NCI-H1092 treated with DMSO at 0.1 percent for 48 hours (cell line): ENCODE data around the gene MACROH2A1.

Source experiments
- DNase-seq: peaks from one replicate; lab custom pipeline; 2025; lab: John Stamatoyannopoulos, UW

Gene MACROH2A1

DNA sequence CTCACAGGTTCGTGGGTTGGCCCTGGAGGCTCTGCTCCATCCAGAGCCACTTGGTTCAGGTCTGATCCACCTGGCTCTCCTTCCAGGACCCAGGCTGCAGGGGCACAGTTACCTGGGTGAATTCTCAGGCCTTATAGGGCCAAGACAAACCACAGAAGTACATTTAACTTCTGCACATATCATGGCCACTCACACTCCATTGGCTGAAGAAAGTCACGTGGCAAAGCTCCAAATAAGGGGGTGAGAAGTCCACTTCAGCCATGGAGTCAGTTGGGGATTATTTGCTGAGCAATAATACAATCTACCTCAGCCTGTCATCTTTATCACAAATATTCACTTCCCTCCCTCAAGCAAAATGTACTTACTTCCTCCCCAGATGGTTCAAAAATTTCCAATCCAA is 83.6 kb downstream of the MACROH2A1 start:
- DNase-seq, result no peak

DNA sequence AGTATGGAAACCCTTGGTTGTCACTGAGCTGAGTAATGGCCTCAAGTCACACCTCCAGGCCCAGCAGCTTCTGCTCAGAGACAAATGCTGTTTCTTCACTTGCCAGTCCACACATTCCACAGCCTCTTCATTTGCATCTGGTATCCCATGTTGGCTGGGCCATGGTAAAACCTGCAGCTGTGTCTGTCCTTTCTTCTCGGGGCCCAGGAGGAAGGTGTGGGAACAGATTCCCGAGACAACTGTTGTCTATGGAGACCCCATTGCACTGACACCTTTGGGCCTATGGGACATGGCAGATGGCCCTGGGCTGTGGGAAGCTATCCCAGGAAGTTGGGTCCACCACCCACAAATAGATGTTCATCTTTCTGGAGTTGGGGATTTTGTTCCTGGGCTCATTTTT is 85.1 kb downstream of the MACROH2A1 start:
- no peak for DNase-seq

DNA sequence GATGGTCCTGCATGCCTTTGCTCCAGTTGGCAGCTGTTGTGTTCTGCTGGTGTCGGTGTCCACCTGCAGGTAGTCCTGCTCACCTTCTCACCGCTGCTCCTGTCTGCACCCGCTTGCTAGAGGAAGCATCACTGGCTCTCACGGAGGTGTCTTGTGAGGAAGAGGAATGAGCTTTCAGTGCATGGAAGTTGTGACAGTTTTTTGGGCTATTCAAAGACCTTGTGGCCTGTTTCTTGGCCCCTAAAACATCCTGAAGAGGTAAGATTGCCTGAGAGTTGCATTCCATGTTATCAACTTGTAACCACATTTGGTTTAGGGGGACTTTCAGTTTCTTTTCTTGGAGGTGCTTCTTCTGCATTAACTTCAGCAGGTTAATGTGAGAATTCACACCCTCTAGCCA is 85.6 kb downstream of the MACROH2A1 start:
- DNase-seq, result no peak

DNA sequence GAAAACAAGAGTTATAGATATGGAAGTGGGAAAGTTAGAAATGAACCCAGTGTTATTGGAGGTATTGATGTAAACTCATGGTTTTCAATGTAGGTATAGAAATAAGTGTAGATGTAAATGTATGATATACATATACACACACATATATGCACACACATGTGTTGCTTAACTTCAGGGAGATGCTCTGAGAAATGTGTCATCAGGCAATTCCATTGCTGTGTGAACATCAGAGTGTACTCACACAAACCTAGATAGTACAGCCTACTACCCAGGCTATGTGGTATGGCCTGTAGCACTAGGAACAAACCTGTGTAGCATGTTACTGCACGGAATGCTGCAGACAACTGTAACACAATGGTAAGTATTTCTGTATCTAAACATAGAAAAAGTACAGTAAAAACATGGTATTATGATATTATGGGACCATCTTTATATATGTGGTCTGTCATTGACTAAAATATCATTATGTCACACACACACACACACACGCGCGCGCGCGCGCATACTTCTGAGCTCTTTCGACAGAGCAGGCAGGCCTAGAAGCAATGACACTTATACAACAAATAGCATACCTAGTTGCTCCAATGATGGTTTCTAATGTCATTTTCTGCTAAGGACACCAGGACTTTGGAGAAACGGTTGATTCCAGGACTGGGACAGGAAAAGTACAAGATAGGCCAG is 86.6 kb downstream of the MACROH2A1 start:
- no peak for DNase-seq

DNA sequence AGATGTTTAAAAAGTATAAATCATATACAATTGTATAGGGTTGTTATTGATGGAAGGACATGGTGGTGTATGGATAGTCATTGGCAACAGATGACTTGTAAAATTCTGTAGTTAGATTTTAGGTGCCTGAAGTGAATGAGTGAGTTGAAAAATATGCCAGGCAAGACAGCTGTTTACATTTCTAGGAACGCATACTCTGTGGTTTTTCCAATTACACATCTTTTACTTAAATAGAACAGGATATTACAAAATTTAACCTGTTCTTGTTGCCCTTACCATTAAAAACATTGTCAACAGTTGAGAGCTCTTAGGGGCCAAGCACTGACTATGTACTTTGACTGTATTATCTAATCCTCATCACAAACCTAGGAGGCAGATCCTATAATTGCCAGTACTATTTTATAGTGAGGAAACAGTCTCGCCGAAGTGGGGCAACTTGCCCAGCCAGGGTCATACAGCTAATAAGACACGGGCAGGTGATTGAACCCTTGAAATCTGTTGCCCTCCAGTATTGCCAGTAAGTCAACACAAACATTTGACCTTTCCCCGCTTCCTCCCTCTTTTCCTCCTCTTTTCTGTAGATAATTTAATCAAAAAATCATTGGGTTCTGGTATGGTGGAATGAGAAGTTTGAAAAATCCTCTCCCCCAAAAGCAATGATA is 88.6 kb downstream of the MACROH2A1 start:
- DNase-seq, result no peak

DNA sequence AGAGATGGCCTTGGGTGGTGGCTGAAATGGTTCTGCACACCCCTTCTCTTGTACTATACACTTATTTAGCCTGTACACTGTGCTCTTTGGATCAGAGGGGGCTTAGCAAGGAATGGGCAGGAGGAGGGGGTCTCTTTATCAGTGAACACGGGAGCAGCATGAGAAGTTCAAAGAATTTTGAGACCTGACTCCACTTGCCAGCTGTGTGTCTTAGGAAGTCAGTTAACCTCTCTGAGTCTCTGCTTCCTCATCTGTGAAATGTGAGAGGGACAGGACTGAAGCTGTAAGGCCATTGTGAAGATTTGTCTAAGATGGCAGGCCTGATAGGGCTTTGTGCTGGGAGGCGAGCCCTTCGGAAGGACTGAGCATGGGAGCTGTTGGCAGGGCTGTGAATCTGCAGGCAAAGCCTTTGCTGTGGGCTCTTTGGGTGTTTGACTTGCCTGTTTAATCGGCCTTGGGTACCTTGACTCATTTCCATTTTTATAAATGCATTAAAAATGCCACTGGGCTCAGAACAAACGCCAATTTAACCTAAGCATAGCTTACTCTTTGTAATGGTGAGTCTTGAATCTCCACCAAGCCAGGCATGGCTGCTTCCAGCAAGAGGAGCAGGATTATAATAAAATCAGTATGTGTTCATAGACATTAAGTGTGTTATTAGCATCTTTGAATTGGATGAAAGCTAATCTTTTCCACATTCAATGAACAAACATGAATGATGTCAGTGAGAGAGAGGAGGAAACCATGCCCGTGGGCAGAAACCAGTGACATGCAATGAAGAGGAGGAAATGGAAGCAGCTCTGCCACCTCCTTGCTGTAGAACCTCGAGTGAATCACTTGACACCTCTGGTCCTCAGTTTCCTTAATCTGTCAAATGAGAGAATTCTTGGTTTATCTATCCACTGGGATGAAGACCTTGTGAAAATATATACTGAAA is 89.4 kb downstream of the MACROH2A1 start:
- DNase-seq, result no peak

DNA sequence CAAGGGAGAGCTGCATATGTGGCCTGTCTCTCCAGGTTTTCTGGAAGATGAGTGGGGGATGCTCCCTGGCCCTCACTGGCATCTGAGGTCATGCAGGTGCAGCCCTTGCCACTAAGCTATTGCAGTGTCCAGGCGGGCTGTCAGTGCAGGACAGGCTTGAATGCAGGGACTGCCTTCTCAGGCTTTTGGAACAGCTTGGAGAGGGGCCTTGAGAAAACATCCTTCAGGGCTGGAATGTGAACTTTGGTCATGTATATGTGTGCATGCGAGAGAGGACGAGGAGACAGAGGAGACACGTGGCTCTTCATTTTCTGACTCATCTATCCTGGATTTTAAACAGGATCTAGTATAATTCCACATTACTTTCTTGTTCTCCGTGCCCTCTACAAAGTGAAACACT is 90.3 kb downstream of the MACROH2A1 start:
- no peak for DNase-seq

DNA sequence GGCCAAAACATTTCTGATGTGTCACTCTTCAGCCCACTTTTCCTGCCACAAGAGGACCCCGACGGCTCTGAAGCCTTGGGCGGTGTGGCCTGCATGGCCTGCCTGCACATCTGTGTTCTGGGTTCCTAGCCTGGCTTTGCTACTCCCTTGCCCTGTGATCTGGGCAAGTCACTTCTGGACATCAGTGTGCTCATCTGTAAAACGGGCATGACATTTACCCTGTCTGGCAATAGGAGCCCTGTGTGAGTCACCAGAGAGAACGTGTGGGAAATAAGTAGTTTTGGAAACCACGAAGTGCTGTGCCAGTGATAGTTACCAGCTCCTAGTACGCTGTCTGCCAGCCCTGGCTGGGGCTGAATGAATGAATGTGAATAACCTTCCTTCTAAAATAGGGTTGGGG is 90.8 kb downstream of the MACROH2A1 start:
- DNase-seq, result no peak

DNA sequence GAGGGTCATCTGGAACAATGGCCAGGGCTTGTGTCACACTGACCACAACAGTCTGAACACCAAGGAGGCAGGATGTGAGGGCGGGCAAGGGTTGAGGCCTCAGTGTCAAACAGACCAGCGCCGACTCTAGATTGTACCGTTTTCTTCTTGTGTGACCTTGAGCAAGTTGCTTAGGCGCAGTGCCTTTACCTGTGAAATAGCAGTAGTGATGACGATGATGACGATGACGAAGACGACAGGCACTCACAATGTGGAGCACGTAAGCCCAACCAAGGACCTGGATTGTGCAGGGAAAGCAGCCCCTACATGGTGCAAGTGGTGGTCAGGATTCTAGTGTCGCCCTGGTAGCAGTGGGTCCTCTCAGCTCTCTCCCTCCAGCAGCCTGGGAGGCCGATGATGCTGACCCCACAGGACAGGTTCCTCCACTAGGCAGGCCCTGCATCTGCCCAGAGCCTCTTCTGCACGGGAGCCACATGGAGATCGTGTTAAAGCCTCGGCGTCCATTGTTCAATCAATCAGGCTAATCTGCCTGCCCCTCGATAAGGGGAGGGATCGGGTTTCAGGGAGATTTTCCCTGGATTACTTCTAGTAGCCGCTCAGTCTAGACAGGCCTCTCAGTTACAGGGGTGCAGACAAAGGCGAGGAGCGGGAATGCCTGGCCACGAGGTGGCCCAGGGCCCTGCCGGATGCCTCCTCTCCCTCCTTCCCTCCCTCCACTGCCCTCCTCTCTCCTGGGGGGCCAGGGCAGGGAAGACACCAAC is 91.7 kb downstream of the MACROH2A1 start:
- DNase-seq, result no peak

DNA sequence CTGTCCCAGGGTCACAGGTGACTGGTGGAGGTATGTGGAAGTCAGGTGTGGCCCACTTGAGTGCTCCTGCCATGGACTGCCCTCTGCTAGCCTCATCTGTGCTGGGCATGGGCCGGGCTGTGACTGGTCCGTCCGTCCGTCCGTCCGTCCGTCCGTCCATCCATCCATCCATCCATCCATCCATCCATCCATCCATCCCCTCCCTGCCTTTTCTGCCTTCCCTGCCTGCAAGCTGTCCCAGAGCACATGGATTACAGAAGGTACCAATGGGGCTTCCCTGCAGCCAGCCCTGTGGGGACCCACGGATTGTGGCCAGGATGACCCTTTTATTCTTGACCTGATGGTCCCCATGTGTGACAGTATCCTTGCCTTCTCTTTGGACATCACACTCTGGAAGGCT is 92.5 kb downstream of the MACROH2A1 start:
- no peak for DNase-seq

DNA sequence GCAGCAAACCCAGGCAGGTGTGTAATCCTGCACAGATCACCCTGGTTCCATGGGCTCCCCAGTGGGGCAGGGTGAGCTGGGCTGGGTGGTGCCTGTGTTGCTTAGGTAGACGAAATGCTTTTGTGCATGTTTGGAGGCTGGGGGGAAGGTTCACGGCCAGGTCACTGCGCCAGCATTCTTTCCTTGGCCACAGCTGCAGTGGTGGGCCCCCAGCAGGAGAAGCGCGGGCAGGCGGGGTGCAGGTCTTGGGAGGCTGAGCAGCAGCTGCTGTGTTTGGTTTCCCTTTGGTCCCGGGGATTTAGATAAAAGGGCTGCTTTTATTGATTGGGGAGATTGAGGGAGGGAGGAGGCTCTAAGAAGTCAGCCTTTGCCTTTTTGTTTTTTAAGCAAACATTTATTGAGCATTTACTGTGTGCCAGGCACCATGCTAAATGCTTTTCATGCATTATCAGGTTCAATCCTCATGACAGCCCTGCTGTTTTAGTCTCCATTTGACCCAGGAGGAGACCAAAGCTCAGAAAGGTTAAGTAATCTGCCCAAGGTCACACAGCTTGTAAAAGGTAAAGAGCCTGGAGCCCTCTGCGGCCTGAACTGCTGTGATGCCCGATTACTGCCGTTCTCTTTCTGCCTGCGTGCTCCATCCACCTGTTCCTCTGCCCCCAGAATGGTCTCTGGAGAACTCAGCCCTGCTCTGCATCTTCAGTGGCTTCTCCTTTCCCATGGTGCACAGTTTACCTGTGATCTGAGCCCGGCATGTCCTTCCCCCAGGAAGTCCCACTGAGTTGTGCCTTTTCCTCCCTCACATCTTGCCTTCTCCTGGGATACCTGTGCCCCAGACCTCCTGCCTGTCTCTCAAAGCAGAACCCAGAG is 94.4 kb downstream of the MACROH2A1 start:
- no peak for DNase-seq

DNA sequence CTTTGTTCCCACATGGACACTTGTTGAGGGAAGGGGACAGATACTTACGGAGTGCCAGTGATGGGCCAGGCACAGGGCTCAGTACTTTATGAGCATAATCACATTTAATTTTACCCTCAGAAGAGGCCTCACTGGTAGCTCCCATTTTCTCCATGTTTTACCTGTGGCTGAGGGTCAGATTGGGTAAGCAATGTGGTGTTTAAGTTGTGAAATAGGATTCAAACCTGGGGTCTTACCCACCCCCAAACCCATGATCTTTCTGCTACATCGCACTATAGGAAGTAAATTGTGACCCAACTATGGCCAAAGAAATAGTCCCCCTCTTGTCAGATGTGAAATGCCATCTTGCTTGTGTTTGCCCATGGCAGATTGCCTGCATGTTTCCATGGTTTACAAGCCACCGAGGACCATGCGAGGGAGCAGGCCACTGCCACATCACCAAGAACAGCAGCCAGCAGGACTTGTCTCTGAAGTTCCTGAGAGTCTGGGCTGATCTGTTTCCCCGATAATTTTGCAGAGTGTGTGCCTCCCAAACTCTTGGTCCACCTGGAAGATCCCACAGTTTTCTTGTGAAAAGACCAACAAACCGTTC is 95.4 kb downstream of the MACROH2A1 start:
- DNase-seq, result no peak

DNA sequence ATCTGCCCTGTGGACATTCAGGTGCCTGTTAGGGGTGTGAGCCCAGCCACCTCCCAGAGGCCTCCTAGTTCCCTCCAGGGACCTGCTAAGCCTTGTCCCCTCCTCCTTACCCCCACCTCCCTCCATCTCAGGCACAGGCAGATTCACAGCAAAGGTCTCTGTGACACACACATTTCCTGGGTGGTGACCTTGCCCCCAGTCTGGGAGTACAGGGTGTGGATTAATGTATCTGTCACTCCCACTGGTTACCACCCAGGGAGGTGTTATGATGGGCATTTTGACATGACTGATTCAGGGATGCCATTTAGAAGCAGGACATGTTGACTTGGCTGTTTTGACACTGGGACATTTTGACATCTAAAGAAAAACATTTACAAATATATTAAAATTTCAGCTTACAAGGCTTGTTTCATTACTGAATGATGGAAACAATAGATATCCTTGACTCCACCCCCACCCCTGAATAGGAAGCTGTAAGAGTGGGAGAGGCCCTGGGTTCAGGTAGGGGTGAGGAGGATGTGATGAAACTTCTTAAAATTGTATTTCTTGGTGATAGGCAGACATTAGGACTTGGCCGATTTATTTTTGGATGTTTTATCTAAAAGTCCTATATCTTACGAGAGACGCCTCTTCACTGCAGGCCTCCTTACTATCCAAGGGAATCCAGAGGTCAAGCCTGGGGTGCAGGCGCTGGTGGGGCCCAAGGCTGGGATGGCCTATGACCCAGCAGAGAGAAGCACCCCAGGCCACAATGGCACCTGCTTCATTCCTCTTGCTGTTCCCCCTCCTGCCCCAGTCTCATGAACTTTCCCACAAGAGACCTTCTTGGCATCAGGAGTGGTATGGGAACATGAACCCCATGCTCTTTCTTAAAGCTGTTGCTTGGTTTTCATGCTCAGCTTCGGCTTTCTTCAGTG is 101.9 kb downstream of the MACROH2A1 start:
- DNase-seq, result no peak

DNA sequence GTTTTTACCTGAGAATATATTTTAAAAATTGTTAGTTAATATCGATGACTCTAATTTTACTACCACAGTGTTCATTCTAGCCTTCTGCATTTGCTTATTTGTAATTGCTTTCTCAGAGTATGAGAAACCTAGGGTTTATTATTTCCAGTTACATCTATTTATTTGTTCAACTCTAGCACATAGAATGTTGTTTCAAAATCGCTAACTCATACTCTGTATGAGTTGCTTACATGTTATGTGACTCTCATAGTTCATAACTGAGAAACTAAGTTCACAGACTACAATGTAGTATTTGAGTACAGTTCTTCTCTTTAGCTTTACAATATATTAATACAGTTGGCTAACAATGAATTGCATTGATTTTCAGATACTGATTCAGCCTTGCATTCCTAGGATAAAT is 103.2 kb downstream of the MACROH2A1 start:
- DNase-seq, result no peak

DNA sequence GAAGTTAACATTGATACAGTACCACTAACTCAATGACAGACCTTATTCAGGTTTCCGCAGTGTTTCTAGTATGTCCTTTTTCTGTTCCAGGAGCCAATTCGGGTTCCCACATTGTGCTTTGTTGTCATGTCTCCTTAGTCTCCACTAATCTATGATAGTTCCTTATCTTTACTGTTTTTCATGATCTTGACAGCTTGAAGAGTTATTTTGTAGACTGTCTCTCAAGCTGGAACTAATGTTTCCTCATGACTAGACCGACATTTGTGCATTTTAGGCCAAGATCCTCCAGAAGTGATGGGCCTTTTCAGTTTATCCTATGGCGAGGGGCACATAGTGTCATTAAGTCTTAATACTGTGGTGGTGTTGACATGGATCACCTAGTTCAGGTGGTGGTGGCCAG is 104.2 kb downstream of the MACROH2A1 start:
- DNase-seq, result no peak

DNA sequence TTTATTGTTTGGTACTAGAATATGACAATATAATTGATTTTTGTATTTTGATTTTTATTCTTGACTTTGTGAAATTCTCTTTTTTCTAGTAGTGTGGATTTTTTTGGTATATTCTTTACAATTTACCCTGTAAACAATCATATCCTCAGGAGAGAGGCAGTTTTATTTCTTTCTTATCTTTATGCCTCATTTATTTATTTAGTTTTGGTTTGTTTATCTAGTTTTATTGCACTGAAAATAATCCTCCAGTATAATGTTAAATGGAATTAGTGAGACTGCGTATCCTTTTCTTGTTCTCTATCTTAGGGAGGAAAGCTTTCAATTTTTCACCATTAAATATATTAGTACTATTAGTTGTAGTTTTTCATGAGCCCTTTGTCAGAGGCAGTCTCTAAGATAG is 109.4 kb downstream of the MACROH2A1 start:
- DNase-seq, result no peak

DNA sequence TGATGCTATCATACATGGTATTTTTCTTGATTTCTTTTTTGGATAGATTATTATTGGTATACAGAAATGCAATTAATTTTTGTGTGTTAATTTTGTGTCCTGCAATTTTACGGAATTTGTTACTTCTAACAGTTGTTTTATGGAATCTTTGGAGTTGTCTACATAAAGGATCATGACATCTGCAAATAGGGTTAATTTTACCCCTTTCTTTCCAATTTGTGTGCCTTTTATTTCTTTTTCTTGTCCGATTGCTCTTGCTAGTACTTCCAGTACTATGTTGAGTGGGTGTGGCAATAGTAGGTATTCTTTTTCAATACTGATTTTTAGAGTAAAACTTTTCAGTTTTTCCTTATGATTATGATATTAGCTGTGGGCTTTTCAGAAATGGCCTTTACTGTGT is 111.5 kb downstream of the MACROH2A1 start:
- DNase-seq, result no peak
